Measurements from ENCODE around the gene EPB41L4B.

The EPB41L4B gene

DNA sequence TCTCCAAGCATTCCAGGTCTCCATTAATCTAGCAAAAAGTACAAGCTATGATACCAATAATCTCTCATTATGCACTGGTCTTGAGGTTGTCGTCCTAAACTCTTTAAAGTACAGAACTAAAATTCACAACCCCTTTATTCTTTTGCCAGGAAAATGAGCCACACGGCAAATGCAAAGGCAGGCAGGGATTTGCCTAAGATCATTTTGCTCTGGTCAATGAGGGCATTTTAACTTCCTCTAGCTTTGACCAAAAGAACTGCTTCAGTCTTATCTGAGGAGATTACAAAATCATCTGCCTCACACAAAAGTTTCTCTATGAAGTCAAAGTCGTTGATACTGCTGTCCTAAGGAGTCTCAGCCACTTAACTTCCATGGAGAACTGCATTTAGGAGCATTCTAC lies 51.8 kb downstream of the EPB41L4B start:
- no peak for DNase-seq

DNA sequence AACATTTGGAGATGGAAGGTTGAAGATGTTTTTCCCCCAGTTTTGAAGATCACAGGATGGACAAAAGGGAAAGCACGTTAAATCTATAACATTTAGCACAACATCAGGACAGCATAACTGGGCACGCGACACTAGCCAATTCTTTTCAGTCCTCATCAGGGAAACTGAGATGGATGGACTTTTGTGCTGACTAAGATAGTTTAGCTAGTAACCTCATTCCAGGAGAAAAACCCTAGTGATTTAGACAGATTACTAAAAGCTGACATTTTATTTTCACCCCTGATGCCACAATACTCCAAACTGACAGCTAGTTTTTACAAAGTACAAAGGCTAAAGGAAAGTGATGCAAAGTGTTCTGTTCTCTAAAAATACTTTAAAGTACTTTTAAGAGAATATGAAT lies 53.3 kb downstream of the EPB41L4B start:
- no peak for DNase-seq

GRCh38 chr9:109264877-109265587 lies 55.8 kb downstream of the EPB41L4B start:
- peak; percentile 36 for DNase-seq

GRCh38 chr9:109263358-109263757 lies 57.5 kb downstream of the EPB41L4B start:
- no peak for DNase-seq

- DNase-seq = peak; percentile 21
Observed at GRCh38 chr9:109258481-109259302, 62.2 kb downstream of the EPB41L4B start.

DNA sequence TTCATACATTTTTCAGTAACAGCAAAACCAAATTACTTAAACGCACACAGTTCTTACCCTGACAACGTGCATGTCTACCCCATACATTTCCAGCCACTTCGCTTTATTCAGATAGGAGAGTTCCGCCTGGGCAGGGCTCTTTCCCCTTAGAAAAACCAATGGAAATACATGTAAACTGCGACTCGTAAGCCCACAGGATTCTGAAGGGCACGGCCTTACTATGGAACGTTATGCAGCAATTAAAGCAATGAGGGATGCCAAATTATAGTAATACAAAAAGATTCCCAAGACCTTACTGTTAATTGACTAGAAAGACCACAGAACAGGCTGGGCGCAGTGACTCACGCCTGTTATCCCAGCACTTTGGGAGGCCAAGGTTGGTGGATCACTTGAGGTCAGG lies 64.5 kb downstream of the EPB41L4B start:
- DNase-seq = no peak

GRCh38 chr9:109255394-109255793 lies 65.5 kb downstream of the EPB41L4B start:
- DNase-seq = no peak

- DNase-seq = no peak
Observed at GRCh38 chr9:109254317-109254716, 66.5 kb downstream of the EPB41L4B start.

- no peak for DNase-seq
Observed at GRCh38 chr9:109253637-109254284, 67.1 kb downstream of the EPB41L4B start.

- no peak for DNase-seq
Observed at GRCh38 chr9:109253241-109253636, 67.6 kb downstream of the EPB41L4B start.

DNA sequence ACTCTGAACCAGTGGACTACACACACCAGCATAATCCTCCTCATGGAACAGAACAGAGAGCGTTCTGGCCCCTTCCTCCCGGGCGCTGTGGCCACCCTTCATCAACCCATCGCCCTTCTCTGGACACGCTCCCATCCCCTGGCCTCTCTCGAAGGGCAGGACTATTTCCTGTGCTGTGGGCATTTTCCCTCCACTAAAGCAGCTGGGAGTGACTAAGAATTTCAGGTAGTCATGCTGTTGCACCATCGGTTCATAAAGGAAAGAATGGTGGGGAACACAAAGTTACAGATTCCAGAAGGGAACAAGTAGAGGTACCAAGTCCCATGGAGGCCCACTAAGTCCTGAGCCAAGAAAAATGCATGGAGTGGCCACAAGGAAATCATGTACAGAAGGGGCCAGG lies 68.6 kb downstream of the EPB41L4B start:
- no peak for DNase-seq

DNA sequence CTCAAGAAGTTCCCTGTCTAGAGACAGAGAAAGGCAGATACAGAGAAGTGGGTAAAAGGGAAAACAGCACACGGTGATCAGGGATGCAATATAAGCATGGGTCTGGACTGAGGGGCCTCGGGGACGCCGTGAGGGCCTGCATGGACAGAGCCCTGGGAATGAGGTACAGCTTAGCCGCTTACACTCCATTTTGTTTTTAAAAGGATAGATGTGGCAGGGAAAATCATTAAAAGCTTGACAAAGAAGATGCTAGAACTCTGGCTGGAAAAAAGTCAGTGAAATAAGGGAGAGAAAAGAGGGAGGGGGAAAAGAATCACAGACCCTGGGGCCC lies 69.1 kb downstream of the EPB41L4B start:
- no peak for DNase-seq

DNA sequence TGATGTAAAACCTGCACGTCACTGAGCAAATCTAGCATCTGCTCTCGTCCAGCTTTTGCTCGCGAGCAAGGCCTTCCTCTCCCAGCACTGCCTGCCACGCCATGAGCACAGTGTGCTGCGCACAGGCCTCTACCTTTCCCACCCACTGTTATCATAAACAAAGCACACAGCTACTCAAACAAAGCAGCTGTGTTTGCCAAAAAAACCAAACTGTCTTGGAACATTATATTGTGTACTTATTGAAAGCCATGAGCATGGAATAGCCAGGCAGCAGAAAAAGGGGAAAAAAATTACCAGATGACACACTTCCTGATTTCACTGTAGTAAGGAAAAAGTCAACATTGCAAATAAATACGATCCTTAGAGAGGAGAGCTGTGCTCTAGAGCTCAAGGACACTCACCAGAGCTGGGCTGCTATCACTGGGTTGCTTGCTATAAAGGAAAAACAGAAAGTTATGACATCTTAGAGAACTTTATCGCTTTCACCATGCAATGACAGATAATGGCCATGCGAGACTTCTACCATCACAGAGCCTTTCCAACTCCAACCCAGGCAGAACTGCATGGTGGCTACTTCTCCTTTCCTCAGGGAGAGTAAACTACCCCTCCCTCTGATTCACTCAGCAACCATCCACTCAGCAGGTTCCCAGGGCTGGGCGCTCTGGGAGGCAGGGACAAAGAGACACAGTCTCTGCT lies 69.6 kb downstream of the EPB41L4B start:
- DNase-seq = no peak

- DNase-seq = no peak
Observed at GRCh38 chr9:109250771-109251079, 70.1 kb downstream of the EPB41L4B start.

DNA sequence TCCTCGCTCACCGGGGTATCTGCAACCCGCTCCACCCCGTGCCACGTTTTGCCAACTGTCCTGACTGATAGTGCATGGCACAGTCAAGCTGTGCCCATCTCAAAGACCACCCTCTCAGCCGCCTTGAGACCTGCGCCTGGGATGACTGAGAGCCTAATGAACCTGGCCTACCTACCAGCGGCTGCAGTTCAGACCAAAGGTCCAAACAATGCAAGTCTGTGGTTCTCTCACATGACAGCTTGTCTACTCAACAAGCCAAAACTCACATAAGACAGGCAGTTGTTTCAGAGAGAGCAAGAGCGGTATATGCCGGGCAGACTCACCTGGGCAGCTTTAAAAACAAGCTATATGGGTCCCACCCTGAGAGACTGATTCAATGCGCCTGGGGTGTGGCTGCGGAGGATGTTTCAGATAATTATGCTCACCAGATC lies 70.5 kb downstream of the EPB41L4B start:
- DNase-seq = no peak

DNA sequence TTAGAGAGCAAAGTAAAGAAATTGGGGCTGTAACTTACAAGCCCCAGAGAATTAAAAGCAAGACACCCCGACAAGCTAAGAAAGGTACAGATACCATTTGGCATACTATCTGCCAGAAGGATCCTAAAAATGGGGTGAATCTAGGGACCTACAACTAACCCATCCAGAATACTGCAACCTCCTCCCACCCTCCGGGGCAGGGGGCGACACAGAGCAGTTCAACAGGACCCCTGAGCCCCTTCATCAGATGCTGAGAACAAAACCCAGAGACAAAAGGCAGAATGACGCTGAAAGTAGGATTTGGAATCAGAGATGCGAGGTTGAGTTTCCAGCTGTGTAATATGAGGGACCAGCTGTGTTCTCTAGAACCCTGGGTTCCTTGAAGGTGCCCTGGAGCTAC lies 71.2 kb downstream of the EPB41L4B start:
- no peak for DNase-seq

- DNase-seq = no peak
Observed at GRCh38 chr9:109248133-109248581, 72.7 kb downstream of the EPB41L4B start.

DNA sequence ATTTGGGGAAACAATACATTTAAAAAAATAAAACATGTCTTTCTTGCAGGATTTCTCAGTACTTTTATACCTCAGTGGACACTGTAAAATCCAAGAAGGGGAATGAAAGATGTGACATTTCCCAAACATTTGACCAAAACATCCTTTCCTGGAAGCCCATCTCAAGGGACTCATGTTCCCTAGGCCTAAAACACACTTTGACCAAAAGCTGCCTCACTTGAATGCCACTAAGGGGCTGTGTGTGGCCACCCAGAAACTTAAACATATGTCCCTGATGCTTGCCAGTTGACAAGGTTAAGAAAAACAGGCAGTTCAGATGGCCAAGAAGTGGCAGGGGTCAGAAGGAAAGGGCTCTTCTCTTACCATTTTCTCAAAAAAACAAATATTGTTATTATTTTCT lies 73.6 kb downstream of the EPB41L4B start:
- DNase-seq = no peak

DNA sequence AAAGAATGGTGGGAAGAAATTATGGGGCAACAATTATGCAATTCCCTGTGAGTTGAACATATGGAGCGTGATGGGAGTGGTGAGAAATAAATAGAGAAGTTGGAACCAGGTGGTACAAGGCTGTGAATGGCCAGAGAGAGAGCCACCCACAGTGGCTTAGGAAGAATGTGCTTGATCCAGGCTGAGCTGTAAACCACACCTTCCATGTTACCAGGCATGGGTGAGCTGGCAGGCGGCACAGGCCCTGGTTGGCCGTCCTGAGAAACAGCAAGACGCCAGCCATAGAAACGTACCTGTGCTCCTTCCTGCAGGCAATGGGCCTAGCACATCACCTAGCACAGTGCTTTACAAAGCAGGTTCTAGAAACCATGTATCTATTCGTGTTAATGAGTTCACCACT lies 74.3 kb downstream of the EPB41L4B start:
- DNase-seq = no peak

DNA sequence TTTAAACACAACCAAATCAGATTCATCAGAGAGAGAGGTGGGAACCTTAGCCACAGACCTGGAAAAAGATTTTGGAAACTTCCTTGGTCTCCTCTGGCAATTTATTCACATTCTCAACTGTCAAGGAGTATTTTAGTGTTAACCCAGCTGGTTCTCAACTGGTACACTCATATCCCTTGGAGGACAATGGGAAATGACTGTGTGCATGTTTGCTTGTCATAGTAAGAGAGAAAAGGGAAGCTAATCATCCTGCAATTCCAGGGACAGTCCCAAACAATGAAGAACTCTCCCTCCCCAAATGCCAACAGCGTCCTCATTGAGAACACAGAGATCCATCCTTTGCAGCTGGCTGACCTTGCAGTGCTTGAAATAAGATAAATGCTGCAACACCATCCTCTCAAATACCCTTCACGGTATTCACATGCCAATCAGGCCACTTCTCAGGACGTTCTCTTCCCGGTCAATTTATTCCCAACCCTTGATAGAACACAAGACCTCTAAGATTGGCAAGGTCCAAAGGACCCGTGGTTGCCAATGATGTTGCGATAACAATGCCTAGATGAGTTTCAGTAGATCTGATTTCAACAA lies 75.5 kb downstream of the EPB41L4B start:
- no peak for DNase-seq

- peak; percentile 56 for DNase-seq
Observed at GRCh38 chr9:109244179-109245132, 76.4 kb downstream of the EPB41L4B start.

- DNase-seq = no peak
Observed at GRCh38 chr9:109242741-109243140, 78.1 kb downstream of the EPB41L4B start.
